Panc1 (cell line): ENCODE results near the gene SLC25A39. TPM values are rescaled to one million over a fixed set of nuclear protein-coding genes. Genes with fewer than 3 reads are reported as not detected.

Experiments used
- ATAC-seq: fragments of 200-7000 bp; cut with Tn5 transposase; 2 replicates; pipeline ENCODE4 v1.9.1; 2020; ENCODE audit warnings: mild to moderate bottlenecking, moderate library complexity
- BruUV-seq: library from RNA; stranded (reverse); fragments of 400-500 nt; replicated peaks from 2 replicates; lab custom pipeline; 2021; lab: Mats Ljungman, UMichigan
- CTCF ChIA-PET: fragments of 300-600 bp; sonication (Branson Sonifier 250); formaldehyde crosslinking; loops from one replicate; lab custom pipeline; 2022; ENCODE audit warnings: antibody characterized with exemption; lab: Charles Lee
- POLR2A ChIA-PET: fragments of 300-600 bp; sonication (Branson Sonifier 250); formaldehyde crosslinking; loops from one replicate; lab custom pipeline; 2022; ENCODE audit warnings: antibody characterized with exemption; lab: Charles Lee
- DNase-seq: peaks from one replicate; pipeline ENCODE4 v3.0.0-alpha.2; 2010; ENCODE audit warnings: low read depth, low spot score
- H3K27ac ChIP-seq: 2 replicates; pipeline ENCODE4 v1.5.1; 2011; ENCODE audit warnings: mild to moderate bottlenecking, low read length, inconsistent platforms
- H3K27me3 ChIP-seq: fragments of 200-500 bp; sonication (Bioruptor generic); 2 replicates; pipeline ENCODE4 v1.6.0; 2014; ENCODE audit warnings: low read length, inconsistent platforms; ENCODE audit not compliant: control insufficient read depth, insufficient read depth
- H3K36me3 ChIP-seq: fragments of 200-500 bp; sonication (Bioruptor generic); 2 replicates; pipeline ENCODE4 v1.5.1; 2014; ENCODE audit warnings: inconsistent platforms, mild to moderate bottlenecking, low read length, moderate library complexity; ENCODE audit not compliant: control insufficient read depth, insufficient read depth
- H3K4me1 ChIP-seq: 2 replicates; pipeline ENCODE4 v1.5.1; 2011; ENCODE audit warnings: inconsistent platforms, mild to moderate bottlenecking, low read length, moderate library complexity; ENCODE audit not compliant: control insufficient read depth, insufficient read depth
- H3K4me3 ChIP-seq, 2 experiments: 2 replicates each; pipeline ENCODE4 v1.5.1; 2011 to 2012; ENCODE audit warnings: low read depth in 2 of 2, low read length in 2 of 2, mild to moderate bottlenecking in 2 of 2, inconsistent platforms in 1 of 2, moderate library complexity in 1 of 2
- H3K9me3 ChIP-seq: fragments of 200-500 bp; sonication (Bioruptor generic); 2 replicates; pipeline ENCODE4 v1.5.1; 2014; ENCODE audit warnings: low read depth, mild to moderate bottlenecking, inconsistent platforms, low read length, moderate library complexity; ENCODE audit not compliant: control insufficient read depth, insufficient read depth
- CTCF ChIP-seq: fragments of 450-650 bp; IDR thresholded peaks from 2 replicates; pipeline ENCODE4 v1.5.1; 2017; ENCODE audit warnings: mild to moderate bottlenecking
- POLR2AphosphoS5 ChIP-seq: IDR thresholded peaks from 2 replicates; pipeline ENCODE4 v1.6.1; 2012; ENCODE audit warnings: mild to moderate bottlenecking, low read depth, low read length, moderate library complexity
- REST ChIP-seq, 2 experiments: IDR thresholded peaks; 2 replicates each; pipeline ENCODE4 v1.6.1; 2011 to 2012; ENCODE audit warnings: low read depth in 2 of 2, control low read depth in 1 of 2, low read length in 1 of 2, mild to moderate bottlenecking in 1 of 2, moderate library complexity in 1 of 2; ENCODE audit not compliant: insufficient read depth in 1 of 2
- SIN3A ChIP-seq: IDR thresholded peaks from 2 replicates; pipeline ENCODE4 v1.6.1; 2012; ENCODE audit warnings: low read depth, mild to moderate bottlenecking, low read length, moderate library complexity, borderline replicate concordance; ENCODE audit not compliant: insufficient read depth
- TCF7L2 ChIP-seq: IDR thresholded peaks from 2 replicates; pipeline ENCODE4 v1.6.1; 2011; ENCODE audit warnings: mild to moderate bottlenecking, low read depth, low read length, inconsistent platforms
- in situ Hi-C: cut with HindIII; loops from 2 replicates; pipeline ENCODE4 v1.10.0; 2016; ENCODE audit warnings: low sequenced_read_pairs, low pct_unique_long_range_greater_than_20kb
- intact Hi-C: fragments of 100-400 bp; cut with micrococcal nuclease; formaldehyde crosslinking; loops from one replicate; pipeline ENCODE4 v1.10.0; 2022; ENCODE audit not compliant: unreplicated experiment
- total RNA-seq: library from RNA; stranded (reverse); gene quantifications from one replicate; pipeline ENCODE4 v1.2.1, GENCODE V29; 2021; ENCODE audit not compliant: unreplicated experiment

SLC25A39 gene
- total RNA-seq, 1 experiment from 2014 or later: 138 TPM

- DNase-seq (no peak), ATAC-seq (peak; percentile 59)
- CTCF ChIA-PET: interaction anchor here (0.6 to 0.7 kb wide), 3 partner anchors 73 to 182 kb away, joined by 3 to 6 read pairs (median 3); no protein-coding TSS in a partner anchor
- no TSS peak for BruUV-seq
- Histone ChIP-seq H3K4me3 (peak overlapping the region; percentile 20 to 34; a peak in 2 of 4 replicates), H3K27me3 (no peaks in the 10 kb centered on the region), H3K9me3 (no peaks in the 10 kb centered on the region), H3K4me1 (no peaks in the 10 kb centered on the region), H3K27ac (no peak overlapping the region), H3K36me3 (no peaks in the 10 kb centered on the region)
- intact Hi-C loops (no loop called here), in situ Hi-C loops (no loop called here)
- POLR2A ChIA-PET: no interaction called here
- TF ChIP-seq SIN3A: no peak
Observed at GRCh38 chr17:44353672-44354331, 29.2 kb upstream of the SLC25A39 start.

- DNase-seq (no peak), ATAC-seq (no peak)
- Histone ChIP-seq H3K4me3 (peak overlapping the region in 1 of 2 experiments; percentile 34; a peak in 3 of 4 replicates), H3K27me3 (no peaks in the 10 kb centered on the region), H3K9me3 (no peaks in the 10 kb centered on the region), H3K27ac (no peak overlapping the region), H3K36me3 (no peaks in the 10 kb centered on the region), H3K4me1 (no peaks in the 10 kb centered on the region)
- no TSS peak for BruUV-seq
- ChIA-PET POLR2A (interaction anchor here (0.6 kb wide), 1 partner anchor 38 kb away, joined by 18 read pairs; no protein-coding TSS in a partner anchor), CTCF (interaction anchor here (0.6 to 0.7 kb wide), 2 partner anchors 181 to 182 kb away, joined by 3 read pairs; no protein-coding TSS in a partner anchor)
- intact Hi-C loops (no loop called here), in situ Hi-C loops (no loop called here)
- TF ChIP-seq CTCF: no peak
- TF ChIP-seq SIN3A: no peak
- no peak for TF ChIP-seq POLR2AphosphoS5
- TF ChIP-seq TCF7L2: no peak
- no peak for TF ChIP-seq REST (IDR thresholded peaks at IDR 0.05; ENCODE audit: insufficient read depth in 1 of 2, low read depth in 2 of 2, low read length in 1 of 2)
Observed at GRCh38 chr17:44352828-44353671, 28.4 kb upstream of the SLC25A39 start.
